Measurements from ENCODE around the gene RSBN1L.
"Not testable (repeated sequence)": the region's sequence is repeated elsewhere in the genome, so short reads cannot be mapped to it uniquely, and the experiment has no call there.

The RSBN1L gene

GRCh38 chr7:77765906-77766800 lies 69.9 kb downstream of the RSBN1L start:
- DNase-seq: no peak

DNA sequence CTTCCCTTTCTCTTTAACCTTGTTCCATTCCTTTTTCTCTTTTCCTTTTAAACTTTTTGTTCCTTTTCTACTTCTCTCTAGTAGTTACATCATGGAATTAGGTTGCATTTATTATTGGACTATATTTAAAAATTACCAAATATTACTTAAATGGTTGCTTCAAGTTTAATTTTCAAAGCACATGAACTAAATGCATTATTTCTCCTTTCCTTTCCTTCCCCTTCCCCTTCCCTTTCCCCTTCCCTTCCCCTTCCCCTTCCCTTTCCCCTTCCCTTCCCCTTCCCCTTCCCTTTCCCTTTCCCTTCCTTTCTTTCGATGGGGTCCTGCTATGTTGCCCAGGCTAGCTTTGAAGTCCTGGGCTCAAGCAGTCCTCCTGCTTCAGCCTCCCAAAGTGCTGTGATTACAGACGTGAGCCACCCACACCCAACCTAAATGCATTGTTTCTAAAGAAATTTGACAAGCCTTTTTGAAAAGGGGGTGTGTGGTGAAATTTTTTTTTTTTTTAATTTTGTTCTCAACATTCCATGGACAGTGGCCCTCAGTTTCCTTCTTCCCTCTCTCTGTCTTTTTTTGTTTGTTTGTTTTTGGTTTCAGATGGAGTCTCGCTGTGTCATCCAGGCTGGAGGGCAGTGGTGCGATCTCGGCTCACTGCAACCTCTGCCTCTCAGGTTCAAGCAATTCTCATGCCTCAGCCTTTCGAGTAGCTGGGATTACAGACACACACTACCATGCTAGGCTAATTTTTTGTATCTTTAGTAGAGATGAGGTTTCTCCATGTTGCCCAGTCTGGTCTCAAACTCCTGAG lies 70.7 kb downstream of the RSBN1L start:
- DNase-seq: no peak

GRCh38 chr7:77770316-77770715 lies 74.1 kb downstream of the RSBN1L start:
- DNase-seq: no peak

DNA sequence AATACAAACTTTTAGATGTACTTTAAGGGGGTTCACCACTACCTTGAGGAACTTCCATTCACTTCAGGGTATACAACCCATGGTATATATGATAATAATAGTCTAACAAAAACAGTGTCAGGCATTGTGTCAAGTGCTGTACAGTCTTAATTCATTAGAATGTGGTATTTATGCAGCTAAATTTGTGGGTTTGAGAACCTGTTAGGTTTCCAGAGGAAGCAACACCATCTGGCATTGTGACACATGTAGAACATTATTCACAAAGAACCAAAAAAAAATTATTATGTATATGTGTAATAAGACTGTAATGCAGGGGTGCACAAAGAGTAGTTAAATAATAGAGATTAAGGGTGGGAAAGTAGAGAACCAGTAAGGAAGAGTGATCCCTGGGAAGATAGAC lies 75.6 kb downstream of the RSBN1L start:
- no peak for DNase-seq

DNA sequence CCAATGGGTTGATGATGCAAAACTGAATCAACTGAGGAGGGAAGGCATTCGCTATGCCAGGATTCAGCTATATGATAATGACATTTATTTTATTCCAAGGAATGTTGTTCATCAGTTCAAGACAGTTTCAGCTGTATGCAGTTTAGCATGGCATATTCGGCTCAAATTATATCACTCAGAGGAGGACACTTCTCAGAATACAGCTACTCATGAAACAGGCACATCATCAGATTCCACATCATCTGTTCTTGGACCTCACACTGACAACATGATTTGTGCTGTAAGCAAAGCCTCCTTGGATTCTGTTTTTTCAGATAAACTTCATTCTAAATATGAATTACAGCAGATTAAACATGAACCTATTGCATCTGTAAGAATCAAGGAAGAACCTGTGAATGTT lies 82.3 kb downstream of the RSBN1L start:
- DNase-seq: no peak

- DNase-seq: no peak
Measured at GRCh38 chr7:77782383-77782782, 86.1 kb downstream of the RSBN1L start.

DNA sequence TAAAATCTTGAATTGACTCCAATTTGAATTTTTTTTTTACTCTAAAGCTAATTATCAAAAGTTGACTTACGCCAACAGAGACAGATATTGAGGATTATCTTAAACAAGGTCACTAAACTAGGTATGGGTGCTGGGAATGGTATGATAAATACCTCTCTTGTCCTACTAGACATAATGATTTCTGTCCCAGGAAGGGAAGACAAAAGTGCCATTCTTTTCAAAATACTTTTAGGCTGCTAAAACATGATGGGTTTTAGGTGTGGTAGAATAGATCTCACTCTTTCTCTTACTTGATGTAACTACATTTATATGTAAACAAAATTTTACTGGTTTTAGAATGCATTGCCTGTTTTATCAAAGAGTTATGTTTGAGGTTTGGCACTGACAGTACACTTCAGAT lies 86.9 kb downstream of the RSBN1L start:
- no peak for DNase-seq

- no peak for DNase-seq
Measured at GRCh38 chr7:77783545-77783944, 87.3 kb downstream of the RSBN1L start.

- not testable (repeated sequence) for DNase-seq
Measured at GRCh38 chr7:77784426-77784825, 88.2 kb downstream of the RSBN1L start.

GRCh38 chr7:77786018-77786417 lies 89.8 kb downstream of the RSBN1L start:
- no peak for DNase-seq

- no peak for DNase-seq
Measured at GRCh38 chr7:77786741-77787140, 90.5 kb downstream of the RSBN1L start.

- no peak for DNase-seq
Measured at GRCh38 chr7:77788327-77788902, 92.2 kb downstream of the RSBN1L start.

GRCh38 chr7:77791336-77791735 lies 95.1 kb downstream of the RSBN1L start:
- DNase-seq: no peak

- DNase-seq: no peak
Measured at GRCh38 chr7:77791956-77792355, 95.7 kb downstream of the RSBN1L start.

- DNase-seq: no peak
Measured at GRCh38 chr7:77794000-77794399, 97.7 kb downstream of the RSBN1L start.

- no peak for DNase-seq
Measured at GRCh38 chr7:77796109-77796508, 99.8 kb downstream of the RSBN1L start.

DNA sequence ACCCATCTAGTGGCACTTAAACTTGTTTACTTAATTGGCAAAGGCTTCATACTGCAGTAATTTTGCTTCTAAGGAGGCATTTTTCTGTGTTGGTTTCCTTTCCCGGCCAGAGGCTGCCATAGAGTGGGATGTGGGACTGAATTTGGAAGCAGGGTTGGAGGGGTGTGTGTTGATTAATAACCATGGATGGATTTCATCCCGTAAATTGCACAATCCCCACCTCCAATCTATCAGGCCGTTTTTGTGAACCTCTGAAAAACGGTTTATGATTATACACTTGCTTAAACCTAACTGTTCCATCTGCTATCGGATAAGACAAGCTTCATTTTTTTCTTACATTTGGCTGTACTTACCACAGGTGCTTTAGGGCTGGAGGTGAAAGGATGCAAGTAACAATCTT lies 100.7 kb downstream of the RSBN1L start:
- DNase-seq: no peak

DNA sequence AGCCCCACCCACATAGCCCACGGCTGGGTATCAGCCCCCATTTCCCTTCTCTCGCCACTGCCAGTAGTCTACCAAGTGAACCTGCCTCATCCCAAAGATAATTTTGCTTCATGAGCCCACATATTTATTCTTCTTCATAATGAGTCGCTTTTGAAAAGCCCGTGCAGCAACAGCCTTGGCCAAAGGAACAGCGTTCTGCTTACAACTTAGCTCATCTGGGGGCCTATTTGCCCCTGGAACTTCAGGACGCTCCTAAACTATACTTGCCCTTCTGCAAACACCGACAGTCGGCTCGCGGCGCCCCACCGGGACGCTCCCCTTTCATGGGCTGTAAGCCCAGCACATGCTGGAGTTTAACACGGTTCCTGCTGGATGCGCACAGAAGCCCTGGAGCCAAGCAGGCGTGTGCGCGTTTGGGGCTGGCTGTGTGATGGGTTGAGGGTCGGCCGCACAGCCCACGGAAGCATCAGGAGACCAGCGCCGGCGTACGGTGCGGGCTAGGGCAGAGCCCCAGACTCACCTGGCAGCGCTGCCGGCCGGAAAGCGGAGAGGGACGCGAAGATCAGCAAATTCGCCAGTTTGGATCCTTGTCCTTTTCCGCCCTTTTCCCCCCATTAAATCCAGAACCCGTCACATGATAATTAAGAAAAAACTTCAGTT lies 101.6 kb downstream of the RSBN1L start:
- DNase-seq: peak in 18 of 56 donors; percentile 27 to 75 (median 58)

DNA sequence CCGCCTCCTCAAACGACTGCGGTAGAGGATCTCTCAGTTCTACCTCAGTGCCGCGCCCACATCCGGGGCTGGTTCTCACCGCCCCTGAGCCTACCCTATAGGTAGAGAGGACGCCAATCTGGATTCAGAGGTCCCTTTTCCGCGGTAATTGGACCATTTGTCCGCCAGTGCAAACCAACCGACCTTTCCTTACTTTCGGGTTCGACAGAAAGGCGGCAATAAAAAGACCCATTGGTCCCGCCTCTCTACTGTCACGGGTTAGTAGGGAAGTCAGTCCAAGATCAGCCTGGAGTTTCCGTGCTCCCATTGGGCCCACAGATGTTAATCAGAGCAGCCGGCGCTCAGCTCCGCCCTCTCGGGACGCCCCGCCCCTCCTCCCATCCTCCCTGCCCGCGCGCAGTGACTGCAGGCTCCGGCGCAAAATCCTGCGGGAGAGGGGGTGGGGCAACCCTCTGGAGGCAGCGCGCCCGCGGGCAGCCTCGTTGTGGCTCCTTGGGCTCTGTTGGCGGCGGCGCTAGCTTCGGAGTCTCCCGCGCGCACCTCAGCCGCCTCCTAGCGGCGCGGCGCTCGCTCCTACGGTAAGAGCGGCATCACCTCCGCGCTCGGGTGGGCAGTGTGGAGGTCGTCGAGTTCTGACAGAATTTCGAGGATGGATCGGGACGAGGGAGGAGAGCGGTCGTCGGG lies 102.3 kb downstream of the RSBN1L start, which contains the start of the genes PHTF2 and TMEM60:
PHTF2 (plus strand) TSS at position 380 of the 684 bp plus-strand sequence.
TMEM60 (minus strand) TSS at position 41 of the 684 bp plus-strand sequence. CDS start 4,061 bp downstream, outside the sequence.
- peak; percentile 87 to 100 (median 99) for DNase-seq
